Lung (tissue), 12 donors: Measurements from ENCODE around the gene MMAB. TPM values are rescaled to one million over a fixed set of nuclear protein-coding genes. Genes with fewer than 3 reads are reported as not detected.

ENCODE experiments used
- ATAC-seq: fragments of 200-7000 bp; cut with Tn5 transposase; one replicate; pipeline ENCODE4 v1.9.1; 2020; ENCODE audit warnings: moderate number of reproducible peaks; ENCODE audit not compliant: insufficient read depth, low FRiP score
- DNase-seq, 3 donors: peaks; one replicate each; pipeline ENCODE4 v3.0.0-alpha.2; 2013 to 2017
- H3K27ac ChIP-seq, 2 donors: one replicate each; pipeline ENCODE4 v1.5.1; 2013; ENCODE audit warnings: mild to moderate bottlenecking in 2 of 2, moderate library complexity in 2 of 2, control low read depth in 1 of 2, inconsistent platforms in 1 of 2, low read depth in 1 of 2, low read length in 1 of 2
- H3K27me3 ChIP-seq, 3 donors: one replicate each; pipeline ENCODE4 v1.5.1; 2013; ENCODE audit warnings: low read length in 2 of 3; ENCODE audit not compliant: control insufficient read depth in 3 of 3, insufficient read depth in 3 of 3
- H3K36me3 ChIP-seq, 4 donors: one replicate each; pipeline ENCODE4 v1.5.1; 2013; ENCODE audit warnings: low read length in 4 of 4, mild to moderate bottlenecking in 1 of 4, moderate library complexity in 1 of 4; ENCODE audit not compliant: control insufficient read depth in 4 of 4, insufficient read depth in 4 of 4
- H3K4me1 ChIP-seq, 5 donors: one replicate each; pipeline ENCODE4 v1.5.1; 2013; ENCODE audit warnings: low read length in 5 of 5, mild to moderate bottlenecking in 2 of 5, moderate library complexity in 1 of 5; ENCODE audit not compliant: control insufficient read depth in 5 of 5, insufficient read depth in 5 of 5
- H3K4me3 ChIP-seq: one replicate; pipeline ENCODE4 v1.5.1; 2013; ENCODE audit warnings: mild to moderate bottlenecking, control low read depth, moderate library complexity
- H3K9ac ChIP-seq, 2 donors: one replicate each; pipeline ENCODE4 v1.5.1; 2013; ENCODE audit warnings: low read length in 2 of 2, control low read depth in 1 of 2; ENCODE audit not compliant: insufficient read depth in 1 of 2
- H3K9me3 ChIP-seq, 4 donors: one replicate each; pipeline ENCODE4 v1.5.1; 2013; ENCODE audit warnings: low read length in 3 of 4, mild to moderate bottlenecking in 1 of 4, moderate library complexity in 1 of 4; ENCODE audit not compliant: control insufficient read depth in 4 of 4, insufficient read depth in 3 of 4
- CTCF ChIP-seq: IDR thresholded peaks from 2 replicates; pipeline ENCODE4 v1.5.1; 2012; ENCODE audit warnings: mild to moderate bottlenecking; ENCODE audit errors: control extremely low read depth, extremely low read depth
- WGBS, 2 donors: extraction: QIAGEN DNeasy Blood & Tissue Kit; methylation state at CpG; one replicate each; pipeline ENCODE4 v1.1.7; 2013; 5-methylcytosine and 5-hydroxymethylcytosine counted together
- polyA plus RNA-seq, 2 donors: library from polyadenylated mRNA; stranded (reverse); fragments of 200-250 nt; gene quantifications; one replicate each; pipeline ENCODE4 v1.2.1, GENCODE V29; 2013
- total RNA-seq, 2 donors: library from RNA; depleted of rRNA in 1 of 2; stranded (reverse); fragments of >200 nt in 1 of 2; gene quantifications; one replicate each; pipeline ENCODE4 v1.2.1, GENCODE V29; 2014 to 2021
- donor health status: control.
- donor health status: control.
- donor health status: Bipolar disorder and iron deficiency.
- donor health status: healthy.
- donor health status: DM: yes; HTN: yes; CAD: no.

MMAB gene
- total and polyA plus RNA-seq, 4 donors: 23.8 to 90.2 (median 77.9) TPM

GRCh38 chr12:109606320-109607028, 33.2 kb upstream of the MMAB start:
- H3K36me3 ChIP-seq: no peaks in the 10 kb centered on the region
- DNase-seq (peak; percentile 75 to 77 (median 77)), ATAC-seq (no peak)
- no peak for TF ChIP-seq CTCF
- peak overlapping the region in 1 of 2 donors; percentile 37 for H3K27ac ChIP-seq
- 33 to 43% methylated on average over 22 to 30 of the region's 30 CpGs for WGBS, 2 donors
- H3K9ac ChIP-seq: no peak overlapping the region
- peaks cover 0 to 6% (median 0%) of the 10 kb centered on the region in 4 donors for H3K9me3 ChIP-seq
- no peak overlapping the region for H3K4me3 ChIP-seq
- no peaks in the 10 kb centered on the region for H3K27me3 ChIP-seq
- peaks cover 0 to 16% (median 0%) of the 10 kb centered on the region in 5 donors for H3K4me1 ChIP-seq

DNA sequence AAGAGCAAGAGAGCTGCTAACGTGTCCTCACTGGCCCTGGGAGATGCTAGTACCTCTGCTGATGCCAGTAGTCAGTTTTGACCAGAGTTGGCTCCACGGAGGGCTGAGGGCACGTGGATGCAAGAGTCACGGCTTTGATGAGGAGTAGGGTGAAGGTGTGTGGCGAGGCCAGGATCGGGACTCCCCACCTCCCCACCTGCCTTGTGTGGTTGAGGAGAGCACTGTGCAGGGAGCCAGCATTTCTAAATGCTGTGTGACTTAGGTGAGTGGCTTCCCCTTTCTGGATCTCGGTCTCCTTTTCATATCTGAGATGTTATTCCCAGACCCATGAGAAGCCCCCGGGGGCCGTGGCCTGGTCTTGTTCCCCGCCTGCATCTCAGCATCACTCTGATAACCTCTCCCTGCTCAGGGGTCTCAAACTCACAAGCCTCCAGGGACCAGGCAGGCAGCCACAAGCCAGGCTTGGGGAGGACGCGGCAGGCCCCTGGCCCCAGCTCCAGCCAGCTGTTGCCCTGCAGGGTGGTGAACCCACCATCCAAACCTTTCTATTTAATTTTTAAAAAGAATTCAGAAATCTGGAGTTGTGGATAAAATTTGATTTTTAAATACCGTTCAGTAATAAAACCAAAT, 32.4 kb upstream of the MMAB start:
- H3K27me3 ChIP-seq: no peaks in the 10 kb centered on the region
- TF ChIP-seq CTCF: no peak
- no peak for ATAC-seq

DNA sequence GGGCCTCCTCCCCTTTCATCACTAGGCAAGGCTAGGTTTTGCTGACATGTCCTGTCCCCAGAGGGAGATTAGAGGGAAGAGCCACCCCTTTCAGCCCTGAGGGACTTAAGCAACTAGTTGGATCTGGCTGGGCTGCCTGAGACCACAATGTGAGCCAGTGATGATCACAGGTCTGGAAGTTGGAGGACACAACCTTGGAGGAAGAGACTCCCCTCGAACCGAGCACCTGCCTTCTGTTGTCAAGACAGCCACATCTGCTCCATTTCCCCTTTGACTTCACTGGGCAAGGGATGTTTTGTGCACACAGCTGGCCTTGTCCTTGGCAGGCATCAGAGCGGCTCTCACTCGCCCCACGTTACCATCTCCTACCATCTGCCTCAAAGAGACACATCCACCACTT, 31.7 kb upstream of the MMAB start:
- no peaks in the 10 kb centered on the region for H3K36me3 ChIP-seq
- H3K9me3 ChIP-seq: peaks cover 0 to 6% (median 0%) of the 10 kb centered on the region in 4 donors
- H3K4me3 ChIP-seq: no peak overlapping the region
- no peak overlapping the region for H3K27ac ChIP-seq
- 68 to 84% methylated on average over 5 of the region's 5 CpGs for WGBS, 2 donors
- ATAC-seq (no peak), DNase-seq (no peak)
- no peaks in the 10 kb centered on the region for H3K27me3 ChIP-seq
- TF ChIP-seq CTCF: no peak
- H3K4me1 ChIP-seq: peaks cover 0 to 16% (median 0%) of the 10 kb centered on the region in 5 donors
- H3K9ac ChIP-seq: no peak overlapping the region

More for the DNA sequence above, 32.4 kb upstream of the MMAB start:
- WGBS, 2 donors: 84 to 89% methylated on average over 13 of the region's 13 CpGs
- DNase-seq: no peak
- Histone ChIP-seq H3K9ac (no peak overlapping the region), H3K4me3 (no peak overlapping the region), H3K36me3 (no peaks in the 10 kb centered on the region), H3K9me3 (peaks cover 0 to 6% (median 0%) of the 10 kb centered on the region in 4 donors), H3K27ac (no peak overlapping the region), H3K4me1 (peaks cover 0 to 16% (median 0%) of the 10 kb centered on the region in 5 donors)
